ENCODE results near the gene SYCE1L.
A peak's percentile ranks its signal among the peaks of the same experiment; 100 is the strongest.
"Not testable (repeated sequence)": the region's sequence is repeated elsewhere in the genome, so short reads cannot be mapped to it uniquely, and the experiment has no call there.

The SYCE1L gene

GRCh38 chr16:77199211-77199610 lies at the start of gene SYCE1L:
TSS of gene SYCE1L (plus strand) at chr16:77199408. CDS start at chr16:77199452, 44 bp downstream.
- no peak for DNase-seq (ENCODE audit: low read depth)

GRCh38 chr16:77157346-77158058 lies 41.7 kb upstream of the SYCE1L start:
- DNase-seq (ENCODE audit: low read depth), result no peak

- DNase-seq (ENCODE audit: low read depth), result no peak
Observed at GRCh38 chr16:77158293-77158692, 40.9 kb upstream of the SYCE1L start.

GRCh38 chr16:77165006-77165405 lies 34.2 kb upstream of the SYCE1L start:
- DNase-seq (ENCODE audit: low read depth), result no peak

- DNase-seq (ENCODE audit: low read depth), result not testable (repeated sequence)
Observed at GRCh38 chr16:77165536-77166236, 33.5 kb upstream of the SYCE1L start.

GRCh38 chr16:77166726-77167125 lies 32.5 kb upstream of the SYCE1L start:
- DNase-seq (ENCODE audit: low read depth), result no peak

- DNase-seq (ENCODE audit: low read depth), result no peak
Observed at GRCh38 chr16:77168901-77169300, 30.3 kb upstream of the SYCE1L start.

GRCh38 chr16:77169650-77170236 lies 29.5 kb upstream of the SYCE1L start:
- peak; percentile 56 for DNase-seq (ENCODE audit: low read depth)

- DNase-seq (ENCODE audit: low read depth), result no peak
Observed at GRCh38 chr16:77170805-77171204, 28.4 kb upstream of the SYCE1L start.

- DNase-seq (ENCODE audit: low read depth), result peak; percentile 56
Observed at GRCh38 chr16:77171745-77172635, 27.2 kb upstream of the SYCE1L start.

- DNase-seq (ENCODE audit: low read depth), result peak; percentile 7
Observed at GRCh38 chr16:77172951-77173350, 26.3 kb upstream of the SYCE1L start.

- no peak for DNase-seq (ENCODE audit: low read depth)
Observed at GRCh38 chr16:77183137-77183536, 16.1 kb upstream of the SYCE1L start.

GRCh38 chr16:77186298-77186697 lies 12.9 kb upstream of the SYCE1L start:
- DNase-seq (ENCODE audit: low read depth), result not testable (repeated sequence)

GRCh38 chr16:77190190-77190477 lies 9.1 kb upstream of the SYCE1L start:
- DNase-seq (ENCODE audit: low read depth), result no peak

- DNase-seq (ENCODE audit: low read depth), result peak; percentile 99
Observed at GRCh38 chr16:77190478-77191258, 8.5 kb upstream of the SYCE1L start, which contains the start of gene MON1B. TSS of gene MON1B (plus strand) at chr16:77191190. CDS start at chr16:77191486, 296 bp downstream.

GRCh38 chr16:77191259-77191969 lies 7.8 kb upstream of the SYCE1L start:
- DNase-seq (ENCODE audit: low read depth), result peak; percentile 29

GRCh38 chr16:77193377-77193776 lies 5.8 kb upstream of the SYCE1L start:
- no peak for DNase-seq (ENCODE audit: low read depth)

GRCh38 chr16:77194295-77195231 lies 4.6 kb upstream of the SYCE1L start:
- DNase-seq (ENCODE audit: low read depth), result no peak

GRCh38 chr16:77195411-77195810 lies 3.8 kb upstream of the SYCE1L start:
- DNase-seq (ENCODE audit: low read depth), result no peak

- no peak for DNase-seq (ENCODE audit: low read depth)
Observed at GRCh38 chr16:77197747-77198146, 1.5 kb upstream of the SYCE1L start.

Measured in iris pigment epithelial cell (primary cell).